WTC11 (cell line): Measurements from ENCODE around the gene PARP2.
A peak's percentile ranks its signal among the peaks of the same experiment; 100 is the strongest.

ENCODE experiments used
- CBFB ChIP-seq: sonication (generic); formaldehyde crosslinking; IDR thresholded peaks from 2 replicates; pipeline ENCODE4 v1.8.1; 2022; ENCODE audit warnings: mild to moderate bottlenecking, low read depth, missing genetic modification reagents
- ESRRA ChIP-seq: sonication (generic); formaldehyde crosslinking; IDR thresholded peaks from 2 replicates; pipeline ENCODE4 v1.8.1; 2022; ENCODE audit warnings: mild to moderate bottlenecking, missing genetic modification reagents, borderline replicate concordance
- GABPB1 ChIP-seq: sonication (generic); formaldehyde crosslinking; IDR thresholded peaks from 2 replicates; pipeline ENCODE4 v1.8.1; 2023; ENCODE audit warnings: mild to moderate bottlenecking, missing genetic modification reagents
- JUN ChIP-seq: sonication (generic); formaldehyde crosslinking; IDR thresholded peaks from 2 replicates; pipeline ENCODE4 v1.8.0; 2023; ENCODE audit warnings: mild to moderate bottlenecking, missing genetic modification reagents
- MYBL2 ChIP-seq: sonication (generic); formaldehyde crosslinking; IDR thresholded peaks from 2 replicates; pipeline ENCODE4 v1.8.1; 2023; ENCODE audit warnings: mild to moderate bottlenecking, moderate library complexity, missing genetic modification reagents
- TF ChIP-seq, protein P1 (sequence below): sonication (generic); formaldehyde crosslinking; IDR thresholded peaks from 2 replicates; pipeline ENCODE4 v1.8.0; 2022; ENCODE audit warnings: mild to moderate bottlenecking, missing genetic modification reagents
- TF ChIP-seq, protein P2 (sequence below): fragments of 200-600 bp; IDR thresholded peaks from 2 replicates; pipeline ENCODE4 v1.8.0; 2022; ENCODE audit warnings: antibody characterized with exemption
- TF ChIP-seq, protein P3 (sequence below): sonication (generic); formaldehyde crosslinking; IDR thresholded peaks from 2 replicates; pipeline ENCODE4 v1.8.1; 2022; ENCODE audit warnings: missing genetic modification reagents, borderline replicate concordance
- TF ChIP-seq, protein P4 (sequence below): sonication (generic); formaldehyde crosslinking; IDR thresholded peaks from 2 replicates; pipeline ENCODE4 v1.8.1; 2022; ENCODE audit warnings: low read depth, missing genetic modification reagents, borderline replicate concordance
- TF ChIP-seq, protein P5 (sequence below): sonication (generic); formaldehyde crosslinking; IDR thresholded peaks from 2 replicates; pipeline ENCODE4 v1.8.0; 2022; ENCODE audit warnings: mild to moderate bottlenecking, missing genetic modification reagents

DNA sequence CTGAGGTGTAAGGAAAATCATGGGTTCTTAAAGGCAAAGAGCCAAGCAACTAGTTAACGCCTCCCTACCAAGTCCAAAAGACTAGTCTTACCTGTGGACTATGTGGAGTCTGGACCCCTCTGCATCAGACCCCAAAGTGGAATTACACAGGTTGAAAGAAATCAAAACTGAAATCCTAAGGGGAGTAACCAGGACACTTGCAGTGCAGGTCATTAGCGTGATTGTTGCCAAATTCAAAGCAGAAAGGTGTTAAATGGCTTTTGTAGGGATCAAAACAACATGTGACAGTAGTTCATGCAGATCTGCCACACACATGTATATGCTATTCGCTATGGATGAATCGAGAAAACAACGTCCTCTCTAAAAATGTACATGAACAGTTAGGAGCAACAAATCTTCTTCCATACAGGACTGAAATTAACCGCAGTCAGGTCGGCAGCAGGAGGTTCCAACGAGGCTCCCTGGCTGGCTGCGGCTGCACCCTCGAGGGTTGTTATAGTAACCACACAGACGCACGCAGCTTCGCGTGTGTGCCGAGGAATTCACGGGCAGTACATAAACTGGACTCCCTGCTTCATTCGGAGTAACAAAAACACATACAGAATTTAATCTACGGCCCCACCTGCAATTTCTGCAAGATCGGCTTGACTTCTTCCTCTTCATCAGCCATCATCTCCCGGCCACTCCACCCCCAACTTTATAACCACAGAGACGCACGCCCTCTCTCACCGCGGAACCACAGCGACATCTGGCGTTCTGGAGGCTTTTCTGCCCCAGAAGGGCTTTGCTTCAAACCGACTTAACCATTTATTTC, 38.0 kb upstream of the PARP2 start, which contains the start of gene TTC5:
- TF ChIP-seq ESRRA (CRISPR knock-in tag): no peak
- TF ChIP-seq, protein P1, sequence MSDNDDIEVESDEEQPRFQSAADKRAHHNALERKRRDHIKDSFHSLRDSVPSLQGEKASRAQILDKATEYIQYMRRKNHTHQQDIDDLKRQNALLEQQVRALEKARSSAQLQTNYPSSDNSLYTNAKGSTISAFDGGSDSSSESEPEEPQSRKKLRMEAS (CRISPR knock-in tag): no peak
- TF ChIP-seq, protein P2, sequence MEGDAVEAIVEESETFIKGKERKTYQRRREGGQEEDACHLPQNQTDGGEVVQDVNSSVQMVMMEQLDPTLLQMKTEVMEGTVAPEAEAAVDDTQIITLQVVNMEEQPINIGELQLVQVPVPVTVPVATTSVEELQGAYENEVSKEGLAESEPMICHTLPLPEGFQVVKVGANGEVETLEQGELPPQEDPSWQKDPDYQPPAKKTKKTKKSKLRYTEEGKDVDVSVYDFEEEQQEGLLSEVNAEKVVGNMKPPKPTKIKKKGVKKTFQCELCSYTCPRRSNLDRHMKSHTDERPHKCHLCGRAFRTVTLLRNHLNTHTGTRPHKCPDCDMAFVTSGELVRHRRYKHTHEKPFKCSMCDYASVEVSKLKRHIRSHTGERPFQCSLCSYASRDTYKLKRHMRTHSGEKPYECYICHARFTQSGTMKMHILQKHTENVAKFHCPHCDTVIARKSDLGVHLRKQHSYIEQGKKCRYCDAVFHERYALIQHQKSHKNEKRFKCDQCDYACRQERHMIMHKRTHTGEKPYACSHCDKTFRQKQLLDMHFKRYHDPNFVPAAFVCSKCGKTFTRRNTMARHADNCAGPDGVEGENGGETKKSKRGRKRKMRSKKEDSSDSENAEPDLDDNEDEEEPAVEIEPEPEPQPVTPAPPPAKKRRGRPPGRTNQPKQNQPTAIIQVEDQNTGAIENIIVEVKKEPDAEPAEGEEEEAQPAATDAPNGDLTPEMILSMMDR: peak; percentile 64
- TF ChIP-seq MYBL2 (CRISPR knock-in tag): no peak
- no peak for TF ChIP-seq CBFB (CRISPR knock-in tag)
- TF ChIP-seq JUN (CRISPR knock-in tag): no peak
- TF ChIP-seq, protein P3, sequence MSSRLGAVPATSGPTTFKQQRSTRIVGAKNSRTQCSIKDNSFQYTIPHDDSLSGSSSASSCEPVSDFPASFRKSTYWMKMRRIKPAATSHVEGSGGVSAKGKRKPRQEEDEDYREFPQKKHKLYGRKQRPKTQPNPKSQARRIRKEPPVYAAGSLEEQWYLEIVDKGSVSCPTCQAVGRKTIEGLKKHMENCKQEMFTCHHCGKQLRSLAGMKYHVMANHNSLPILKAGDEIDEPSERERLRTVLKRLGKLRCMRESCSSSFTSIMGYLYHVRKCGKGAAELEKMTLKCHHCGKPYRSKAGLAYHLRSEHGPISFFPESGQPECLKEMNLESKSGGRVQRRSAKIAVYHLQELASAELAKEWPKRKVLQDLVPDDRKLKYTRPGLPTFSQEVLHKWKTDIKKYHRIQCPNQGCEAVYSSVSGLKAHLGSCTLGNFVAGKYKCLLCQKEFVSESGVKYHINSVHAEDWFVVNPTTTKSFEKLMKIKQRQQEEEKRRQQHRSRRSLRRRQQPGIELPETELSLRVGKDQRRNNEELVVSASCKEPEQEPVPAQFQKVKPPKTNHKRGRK (CRISPR knock-in tag): no peak
- TF ChIP-seq, protein P4, sequence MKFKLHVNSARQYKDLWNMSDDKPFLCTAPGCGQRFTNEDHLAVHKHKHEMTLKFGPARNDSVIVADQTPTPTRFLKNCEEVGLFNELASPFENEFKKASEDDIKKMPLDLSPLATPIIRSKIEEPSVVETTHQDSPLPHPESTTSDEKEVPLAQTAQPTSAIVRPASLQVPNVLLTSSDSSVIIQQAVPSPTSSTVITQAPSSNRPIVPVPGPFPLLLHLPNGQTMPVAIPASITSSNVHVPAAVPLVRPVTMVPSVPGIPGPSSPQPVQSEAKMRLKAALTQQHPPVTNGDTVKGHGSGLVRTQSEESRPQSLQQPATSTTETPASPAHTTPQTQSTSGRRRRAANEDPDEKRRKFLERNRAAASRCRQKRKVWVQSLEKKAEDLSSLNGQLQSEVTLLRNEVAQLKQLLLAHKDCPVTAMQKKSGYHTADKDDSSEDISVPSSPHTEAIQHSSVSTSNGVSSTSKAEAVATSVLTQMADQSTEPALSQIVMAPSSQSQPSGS: no peak
- 0 out of 2 replicates have a peak, but pooled peaks have one; percentile 35 for TF ChIP-seq GABPB1 (CRISPR knock-in tag)
- TF ChIP-seq, protein P5, sequence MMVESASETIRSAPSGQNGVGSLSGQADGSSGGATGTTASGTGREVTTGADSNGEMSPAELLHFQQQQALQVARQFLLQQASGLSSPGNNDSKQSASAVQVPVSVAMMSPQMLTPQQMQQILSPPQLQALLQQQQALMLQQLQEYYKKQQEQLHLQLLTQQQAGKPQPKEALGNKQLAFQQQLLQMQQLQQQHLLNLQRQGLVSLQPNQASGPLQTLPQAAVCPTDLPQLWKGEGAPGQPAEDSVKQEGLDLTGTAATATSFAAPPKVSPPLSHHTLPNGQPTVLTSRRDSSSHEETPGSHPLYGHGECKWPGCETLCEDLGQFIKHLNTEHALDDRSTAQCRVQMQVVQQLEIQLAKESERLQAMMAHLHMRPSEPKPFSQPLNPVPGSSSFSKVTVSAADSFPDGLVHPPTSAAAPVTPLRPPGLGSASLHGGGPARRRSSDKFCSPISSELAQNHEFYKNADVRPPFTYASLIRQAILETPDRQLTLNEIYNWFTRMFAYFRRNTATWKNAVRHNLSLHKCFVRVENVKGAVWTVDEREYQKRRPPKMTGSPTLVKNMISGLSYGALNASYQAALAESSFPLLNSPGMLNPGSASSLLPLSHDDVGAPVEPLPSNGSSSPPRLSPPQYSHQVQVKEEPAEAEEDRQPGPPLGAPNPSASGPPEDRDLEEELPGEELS (CRISPR knock-in tag): no peak
